Measurements from ENCODE around the gene TIPRL.

DNA sequence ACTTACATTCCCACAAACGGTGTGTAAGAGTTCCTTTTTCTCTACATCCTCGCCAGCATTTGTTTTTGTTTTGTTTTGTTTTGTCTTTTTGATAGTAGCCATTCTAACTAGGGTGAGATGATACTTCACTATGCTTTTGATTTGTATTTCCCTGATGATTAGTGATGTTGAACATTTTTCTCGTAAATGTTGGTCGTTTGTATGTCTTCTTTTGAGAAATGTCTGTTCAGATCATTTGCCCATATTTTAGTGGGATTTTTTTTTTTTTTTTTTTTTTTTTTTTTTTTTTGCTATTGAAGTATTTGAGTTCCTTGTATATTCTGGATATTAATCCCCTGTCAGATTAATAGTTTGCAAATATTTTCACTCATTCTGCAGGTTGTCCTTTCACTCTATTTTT, 22.9 kb upstream of the TIPRL start:
- TF ChIP-seq, protein P1, sequence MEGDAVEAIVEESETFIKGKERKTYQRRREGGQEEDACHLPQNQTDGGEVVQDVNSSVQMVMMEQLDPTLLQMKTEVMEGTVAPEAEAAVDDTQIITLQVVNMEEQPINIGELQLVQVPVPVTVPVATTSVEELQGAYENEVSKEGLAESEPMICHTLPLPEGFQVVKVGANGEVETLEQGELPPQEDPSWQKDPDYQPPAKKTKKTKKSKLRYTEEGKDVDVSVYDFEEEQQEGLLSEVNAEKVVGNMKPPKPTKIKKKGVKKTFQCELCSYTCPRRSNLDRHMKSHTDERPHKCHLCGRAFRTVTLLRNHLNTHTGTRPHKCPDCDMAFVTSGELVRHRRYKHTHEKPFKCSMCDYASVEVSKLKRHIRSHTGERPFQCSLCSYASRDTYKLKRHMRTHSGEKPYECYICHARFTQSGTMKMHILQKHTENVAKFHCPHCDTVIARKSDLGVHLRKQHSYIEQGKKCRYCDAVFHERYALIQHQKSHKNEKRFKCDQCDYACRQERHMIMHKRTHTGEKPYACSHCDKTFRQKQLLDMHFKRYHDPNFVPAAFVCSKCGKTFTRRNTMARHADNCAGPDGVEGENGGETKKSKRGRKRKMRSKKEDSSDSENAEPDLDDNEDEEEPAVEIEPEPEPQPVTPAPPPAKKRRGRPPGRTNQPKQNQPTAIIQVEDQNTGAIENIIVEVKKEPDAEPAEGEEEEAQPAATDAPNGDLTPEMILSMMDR (IDR thresholded peaks at IDR 0.05; ENCODE audit: control extremely low read depth in 1 of 3, insufficient read depth in 1 of 3, low read depth in 1 of 3, low read length in 3 of 3): no peak
- TF ChIP-seq TAF1 (IDR thresholded peaks at IDR 0.05; ENCODE audit: low read depth, low read length) (no peak), SRF (IDR thresholded peaks at IDR 0.05; ENCODE audit: low read depth, low read length) (no peak), CHD1 (IDR thresholded peaks at IDR 0.05; ENCODE audit: low read depth, low read length) (no peak), POLR2A (IDR thresholded peaks at IDR 0.05; ENCODE audit: control extremely low read depth in 1 of 2, low read depth in 2 of 2, low read length in 2 of 2) (no peak), CHD2 (IDR thresholded peaks at IDR 0.05; ENCODE audit: low read length) (no peak), NANOG (IDR thresholded peaks at IDR 0.05; ENCODE audit: insufficient read depth, low read depth, low read length, poor library complexity, severe bottlenecking) (no peak), RFX5 (IDR thresholded peaks at IDR 0.05; ENCODE audit: borderline replicate concordance, low read depth, low read length) (no peak), SUZ12 (IDR thresholded peaks at IDR 0.05; ENCODE audit: low read length) (no peak)
